Mesodermal cell (in vitro differentiated cells): ENCODE measurements around the gene CNGB1.
"Not testable (repeated sequence)": the region's sequence is repeated elsewhere in the genome, so short reads cannot be mapped to it uniquely, and the experiment has no call there.

Experiments used
- H3K27ac ChIP-seq: 2 replicates; pipeline ENCODE4 v1.7.0; 2013; ENCODE audit warnings: mild to moderate bottlenecking, low read depth, low read length, moderate library complexity; ENCODE audit not compliant: severe bottlenecking
- H3K36me3 ChIP-seq: 2 replicates; pipeline ENCODE4 v1.7.1; 2013; ENCODE audit warnings: mild to moderate bottlenecking, low read length, moderate library complexity; ENCODE audit not compliant: control insufficient read depth, insufficient read depth
- H3K4me1 ChIP-seq: one replicate; pipeline ENCODE4 v1.7.1; 2013; ENCODE audit warnings: mild to moderate bottlenecking, low read length; ENCODE audit not compliant: insufficient read depth, control insufficient read depth, poor library complexity, severe bottlenecking
- H3K4me3 ChIP-seq: 2 replicates; pipeline ENCODE4 v1.7.0; 2013; ENCODE audit warnings: low read length, control low read depth, mild to moderate bottlenecking; ENCODE audit not compliant: insufficient read depth, poor library complexity, severe bottlenecking; ENCODE audit errors: extremely low read depth
- H3K9me3 ChIP-seq: 2 replicates; pipeline ENCODE4 v1.7.1; 2013; ENCODE audit warnings: mild to moderate bottlenecking, low read length, moderate library complexity; ENCODE audit not compliant: control insufficient read depth
- WGBS, 2 experiments: methylation state at CpG; one replicate each; pipeline ENCODE4 v1.1.5; 2013; ENCODE audit warnings: missing lambda C conversion rate in 2 of 2; ENCODE audit not compliant: insufficient coverage in 2 of 2; 5-methylcytosine and 5-hydroxymethylcytosine counted together

CNGB1 gene

GRCh38 chr16:57943381-57943780 lies 27.5 kb downstream of the CNGB1 start:
- H3K27ac ChIP-seq, H3K36me3 ChIP-seq, H3K9me3 ChIP-seq, H3K4me1 ChIP-seq, H3K4me3 ChIP-seq: not testable (repeated sequence)
- 82 to 93% methylated on average over 6 to 8 of the region's 8 CpGs for WGBS, 2 experiments

DNA sequence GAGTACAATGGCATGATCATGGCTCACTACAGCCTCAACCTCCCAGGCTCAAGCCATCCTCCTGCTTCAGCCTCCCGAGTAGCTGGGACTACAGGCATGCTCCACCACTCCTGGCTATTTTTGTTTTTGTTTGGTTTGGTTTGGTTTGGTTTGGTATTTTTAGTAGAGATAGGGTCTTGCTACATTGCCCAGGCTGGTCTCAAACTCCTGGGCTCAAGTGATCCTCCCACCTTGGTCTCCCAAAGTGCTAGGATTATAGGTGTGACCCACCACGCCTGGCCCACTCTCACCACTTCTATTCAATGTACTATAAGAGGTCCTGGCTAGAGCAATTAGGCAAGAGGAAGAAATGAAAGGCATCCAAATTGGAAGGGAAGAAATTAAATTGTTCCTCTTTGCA lies 29.0 kb downstream of the CNGB1 start:
- H3K27ac ChIP-seq, H3K36me3 ChIP-seq, H3K9me3 ChIP-seq, H3K4me3 ChIP-seq, H3K4me1 ChIP-seq: not testable (repeated sequence)
- WGBS, 2 experiments: no CpG with 5 or more reads among the region's 2 CpGs

DNA sequence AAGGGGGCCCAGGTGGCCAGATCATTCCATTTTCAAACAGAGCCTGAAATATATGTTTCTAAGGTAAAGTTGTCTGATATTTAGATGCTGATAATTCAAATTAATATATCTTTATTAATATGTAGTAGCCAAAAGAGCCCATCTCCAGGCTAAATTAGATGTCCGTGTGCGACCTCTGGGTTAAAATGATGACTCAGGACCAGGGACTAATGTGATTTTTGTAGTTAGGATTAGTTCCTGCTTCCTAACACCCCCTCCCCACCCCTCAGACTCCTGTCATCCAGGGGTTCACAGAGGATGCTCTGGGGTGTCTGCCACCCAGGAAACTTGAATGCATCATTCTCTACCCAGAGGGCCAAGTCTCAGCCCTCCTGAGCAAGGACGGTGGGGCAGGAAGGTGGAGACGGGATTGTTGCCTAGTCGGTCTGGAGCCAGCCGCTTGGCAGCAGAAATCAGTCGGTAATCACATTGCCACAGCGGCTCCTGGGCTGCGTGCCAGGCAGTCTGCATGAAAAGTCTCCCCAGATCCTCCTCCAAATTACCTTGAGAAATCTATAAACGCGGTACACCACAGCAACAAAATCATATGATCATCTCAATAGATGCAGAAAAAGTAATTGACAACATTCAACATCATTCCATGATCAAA lies 29.8 kb downstream of the CNGB1 start:
- Histone ChIP-seq H3K36me3 (no peaks in the 10 kb centered on the region), H3K4me1 (peaks cover 9% of the 10 kb centered on the region), H3K27ac (no peak overlapping the region), H3K4me3 (no peak overlapping the region), H3K9me3 (no peaks in the 10 kb centered on the region)
- 91 to 94% methylated on average over 9 of the region's 11 CpGs for WGBS, 2 experiments

DNA sequence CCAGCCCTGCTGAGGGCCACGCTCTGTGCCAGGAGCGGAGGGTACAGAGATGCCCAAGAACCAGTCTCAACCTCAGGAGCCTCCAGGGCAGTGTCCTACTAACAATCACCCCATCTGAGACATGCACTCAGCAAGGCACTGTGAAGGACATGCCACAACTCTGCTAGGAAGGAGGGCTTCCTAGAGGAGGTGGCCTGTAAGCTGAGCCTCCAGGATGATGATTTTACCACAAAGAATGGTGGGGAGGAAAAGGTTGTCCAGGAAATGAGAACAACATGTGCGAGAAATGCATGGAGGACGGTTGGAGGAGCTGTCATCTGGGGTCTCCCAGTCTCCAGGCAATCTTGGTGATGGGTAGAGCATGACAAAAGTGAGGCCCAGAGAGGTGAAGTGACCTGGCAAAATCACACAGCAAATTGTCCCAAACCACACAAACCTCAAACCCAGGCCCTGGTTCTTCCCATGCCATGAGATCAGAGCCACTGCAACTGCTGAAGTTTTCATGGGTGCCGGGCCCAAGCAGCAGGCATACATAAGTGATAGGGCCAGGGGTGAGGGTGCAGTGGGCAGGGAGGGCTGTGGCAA lies 30.5 kb downstream of the CNGB1 start:
- Histone ChIP-seq H3K4me1 (peaks cover 15% of the 10 kb centered on the region), H3K9me3 (no peaks in the 10 kb centered on the region), H3K27ac (no peak overlapping the region), H3K36me3 (no peaks in the 10 kb centered on the region), H3K4me3 (no peak overlapping the region)
- 86 to 92% methylated on average over 4 of the region's 5 CpGs for WGBS, 2 experiments

DNA sequence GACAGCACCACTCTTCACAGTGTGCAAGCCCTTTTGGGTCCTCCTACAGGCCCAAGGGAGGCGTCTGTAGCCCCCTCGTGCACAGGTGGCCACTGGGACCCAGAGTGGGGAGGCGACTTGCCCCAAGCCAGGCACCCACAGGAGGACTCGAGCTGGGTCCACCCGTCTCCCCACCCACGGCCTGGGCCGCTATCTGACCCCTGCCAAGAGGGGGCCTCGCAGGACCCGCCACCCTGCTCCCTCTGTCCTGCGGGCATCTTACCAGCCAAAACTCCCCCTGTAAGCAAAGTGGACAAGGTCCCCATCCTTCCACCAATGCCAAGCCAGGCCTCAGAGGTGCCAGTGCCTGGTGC lies 31.1 kb downstream of the CNGB1 start:
- 86 to 94% methylated on average over 7 to 10 of the region's 10 CpGs for WGBS, 2 experiments
- Histone ChIP-seq H3K4me1 (peaks cover 16% of the 10 kb centered on the region), H3K9me3 (no peaks in the 10 kb centered on the region), H3K36me3 (no peaks in the 10 kb centered on the region), H3K4me3 (no peak overlapping the region), H3K27ac (no peak overlapping the region)

DNA sequence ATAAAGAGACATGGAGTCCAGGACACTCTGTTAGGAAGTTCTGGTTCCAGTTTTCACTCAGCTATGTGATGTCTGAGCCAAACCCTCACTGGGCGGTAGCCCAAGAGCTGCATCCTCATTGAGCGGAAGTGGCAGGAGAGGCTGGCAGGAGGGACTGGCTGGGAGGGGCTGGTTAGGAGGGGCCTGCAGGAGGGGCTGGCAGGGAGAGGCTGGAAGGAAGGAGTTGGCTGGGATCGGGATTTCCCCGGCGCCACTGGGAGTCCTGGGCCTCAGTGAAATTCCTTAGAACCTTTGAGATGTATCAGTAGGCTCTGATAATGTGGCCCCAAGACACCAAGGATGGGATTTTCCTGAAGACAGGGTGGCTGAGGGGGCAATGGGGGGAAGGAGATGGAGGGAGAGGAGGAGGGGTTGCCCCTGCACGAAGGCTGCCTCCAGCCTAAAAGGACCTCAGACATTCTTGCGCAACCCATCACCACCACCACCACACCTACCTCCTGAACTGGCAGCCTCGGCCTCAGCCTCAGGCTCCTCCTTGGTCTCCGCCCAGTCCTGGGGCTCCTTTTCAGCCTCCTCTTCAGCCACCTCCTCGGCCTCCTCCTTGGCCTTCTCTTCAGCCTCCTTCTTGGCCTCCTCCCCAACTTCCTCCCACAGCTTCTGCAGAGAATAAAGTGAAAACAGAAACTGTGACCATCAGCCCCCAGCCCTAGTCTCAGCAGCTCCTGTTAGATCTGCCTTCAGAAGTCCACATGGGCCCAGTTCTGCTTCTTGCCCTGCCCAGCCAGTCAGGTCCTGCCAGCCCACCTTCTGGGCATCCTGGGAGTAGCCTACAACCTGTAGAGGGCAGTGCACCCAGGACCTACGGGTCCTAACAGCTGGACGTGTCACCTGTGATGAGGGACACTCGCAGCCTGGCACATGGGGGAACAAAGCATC lies 31.7 kb downstream of the CNGB1 start:
- Histone ChIP-seq H3K36me3 (no peaks in the 10 kb centered on the region), H3K4me3 (no peak overlapping the region), H3K9me3 (no peaks in the 10 kb centered on the region), H3K27ac (no peak overlapping the region), H3K4me1 (peaks cover 16% of the 10 kb centered on the region)
- WGBS, 2 experiments: 82 to 84% methylated on average over 10 to 12 of the region's 13 CpGs

DNA sequence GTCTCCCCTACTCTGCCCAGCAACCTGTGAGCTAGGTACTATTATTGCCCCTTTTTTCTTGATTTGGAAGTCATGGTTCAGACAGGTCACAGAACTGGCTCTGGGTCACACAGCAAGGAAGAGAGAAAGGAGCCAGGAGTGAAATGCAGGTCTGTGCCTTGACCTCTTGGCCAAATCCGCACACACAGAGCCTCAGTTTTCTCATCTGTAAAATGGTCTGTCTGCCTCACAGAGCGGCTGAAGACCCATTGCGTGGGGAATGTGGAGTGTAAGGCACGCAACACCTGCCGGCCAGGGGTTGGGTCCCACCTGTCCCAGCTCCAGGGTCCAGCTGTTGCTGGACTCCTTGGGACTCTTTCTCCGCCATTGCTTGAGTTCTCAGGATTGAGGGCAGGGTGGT lies 32.4 kb downstream of the CNGB1 start:
- WGBS, 2 experiments: 80 to 94% methylated on average over 2 to 6 of the region's 6 CpGs
- Histone ChIP-seq H3K9me3 (no peaks in the 10 kb centered on the region), H3K4me1 (peaks cover 16% of the 10 kb centered on the region), H3K27ac (no peak overlapping the region), H3K36me3 (no peaks in the 10 kb centered on the region), H3K4me3 (no peak overlapping the region)

DNA sequence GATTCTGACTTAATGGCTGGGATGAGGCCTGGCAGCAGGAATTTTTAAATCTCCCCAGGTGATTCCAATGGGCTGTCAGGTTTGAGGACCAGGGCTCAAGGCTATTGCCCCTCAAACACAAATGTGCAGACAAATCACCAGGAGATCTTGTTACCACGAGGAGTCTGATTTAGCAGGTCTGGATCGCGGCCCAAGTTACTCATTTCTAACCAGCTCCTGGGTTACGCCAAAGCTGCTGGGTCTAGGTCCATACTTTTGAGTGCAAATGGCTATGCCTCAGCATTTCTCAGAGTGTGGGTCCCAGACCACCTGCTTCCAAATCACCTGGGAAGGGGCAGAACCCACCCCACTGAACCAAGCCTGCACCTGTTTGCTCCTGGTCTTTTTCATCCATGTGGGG lies 33.1 kb downstream of the CNGB1 start:
- Histone ChIP-seq H3K9me3 (no peaks in the 10 kb centered on the region), H3K27ac (no peak overlapping the region), H3K4me3 (no peak overlapping the region), H3K4me1 (peaks cover 16% of the 10 kb centered on the region), H3K36me3 (no peaks in the 10 kb centered on the region)
- 79 to 83% methylated on average over 3 to 4 of the region's 4 CpGs for whole genome bisulfite sequencing, 2 experiments

DNA sequence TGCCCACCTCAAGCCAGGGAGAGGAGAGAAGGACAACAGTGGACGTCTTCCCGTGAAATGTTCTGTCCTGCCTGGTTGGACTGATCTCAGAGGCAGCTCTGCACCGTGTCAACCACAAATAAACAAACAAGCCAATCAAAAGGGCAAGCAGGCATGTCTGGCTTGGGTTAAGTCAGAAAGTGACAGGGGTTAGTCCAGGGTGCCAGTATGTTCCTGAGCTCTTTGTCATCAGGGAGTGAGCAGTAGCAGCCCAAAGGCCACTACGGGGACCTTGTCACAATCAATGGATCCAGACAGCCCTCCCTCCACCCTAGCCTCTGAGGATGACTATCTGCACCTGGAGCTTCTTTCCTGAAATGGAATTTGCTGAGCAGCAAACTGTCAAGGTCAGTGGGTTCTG lies 35.0 kb downstream of the CNGB1 start:
- H3K4me3 ChIP-seq: no peak overlapping the region
- H3K4me1 ChIP-seq: peaks cover 16% of the 10 kb centered on the region
- 96% methylated on average over 2 of the region's 4 CpGs; no CpG with 5 or more reads in 1 of the 2 experiments for WGBS, 2 experiments
- H3K36me3 ChIP-seq: no peaks in the 10 kb centered on the region
- H3K27ac ChIP-seq: no peak overlapping the region
- peaks cover 4% of the 10 kb centered on the region for H3K9me3 ChIP-seq

- Histone ChIP-seq H3K4me3 (no peak overlapping the region), H3K9me3 (peaks cover 4% of the 10 kb centered on the region), H3K27ac (no peak overlapping the region), H3K36me3 (no peaks in the 10 kb centered on the region), H3K4me1 (peaks cover 2% of the 10 kb centered on the region)
- 89% methylated on average over 1 of the region's 2 CpGs; no CpG with 5 or more reads in 1 of the 2 experiments for WGBS, 2 experiments
Measured at GRCh38 chr16:57930533-57930932, 40.4 kb downstream of the CNGB1 start.
